WTC11 (cell line): Measurements from ENCODE around the gene LBHD2.

Source experiments
- AR ChIP-seq: fragments of 250-450 bp; sonication (Bioruptor Pico); IDR thresholded peaks from 2 replicates; pipeline ENCODE4 v1.9.0; 2021; ENCODE audit warnings: mild to moderate bottlenecking
- CREM ChIP-seq: sonication (generic); formaldehyde crosslinking; IDR thresholded peaks from 2 replicates; pipeline ENCODE4 v1.8.1; 2022; ENCODE audit warnings: mild to moderate bottlenecking, missing genetic modification reagents, moderate library complexity
- CTCF ChIP-seq: fragments of 200-600 bp; IDR thresholded peaks from 2 replicates; pipeline ENCODE4 v1.8.0; 2022; ENCODE audit warnings: antibody characterized with exemption
- E2F4 ChIP-seq: sonication (generic); formaldehyde crosslinking; IDR thresholded peaks from 2 replicates; pipeline ENCODE4 v1.8.1; 2022; ENCODE audit warnings: low read depth, mild to moderate bottlenecking, moderate library complexity, missing genetic modification reagents, borderline replicate concordance
- NFYB ChIP-seq: sonication (generic); formaldehyde crosslinking; conservative IDR thresholded peaks from 2 replicates; pipeline ENCODE4 v1.8.0; 2022; ENCODE audit warnings: low read depth, missing genetic modification reagents

GRCh38 chr14:103104389-103104653, 20.3 kb downstream of the LBHD2 start:
- TF ChIP-seq NFYB (CRISPR knock-in tag) (no peak), CTCF (no peak), E2F4 (CRISPR knock-in tag) (no peak), AR (no peak), CREM (CRISPR knock-in tag) (no peak)
